GM12891 (cell line): ENCODE results near the gene TEAD1.

ENCODE experiments used
- DNase-seq: peaks from one replicate; pipeline ENCODE4 v3.0.0; 2011; ENCODE audit warnings: low spot score; ENCODE audit not compliant: insufficient read length
- FAIRE-seq: peaks from 2 replicates; lab custom pipeline; 2011; peaks lifted over from hg19 to GRCh38; lab: Jason Lieb, UNC
- PAX5 ChIP-seq: IDR thresholded peaks from 2 replicates; pipeline ENCODE4 v1.6.1; 2011; ENCODE audit warnings: low read length, moderate library complexity, mild to moderate bottlenecking; ENCODE audit not compliant: insufficient read depth, severe bottlenecking
- POLR2A ChIP-seq: IDR thresholded peaks from 2 replicates; pipeline ENCODE4 v1.6.1; 2011; ENCODE audit warnings: low read depth, low read length, control low read depth
- POLR2AphosphoS5 ChIP-seq: IDR thresholded peaks from 2 replicates; pipeline ENCODE4 v1.6.1; 2011; ENCODE audit warnings: low read depth, low read length, control low read depth
- POU2F2 ChIP-seq: IDR thresholded peaks from 2 replicates; pipeline ENCODE4 v1.6.1; 2011; ENCODE audit warnings: low read depth, mild to moderate bottlenecking, control low read depth, low read length, moderate library complexity
- SPI1 ChIP-seq: IDR thresholded peaks from 2 replicates; pipeline ENCODE4 v1.6.1; 2011; ENCODE audit warnings: low read depth, low read length, control low read depth
- TAF1 ChIP-seq: IDR thresholded peaks from 2 replicates; pipeline ENCODE4 v1.6.1; 2011; ENCODE audit warnings: low read depth, low read length, control low read depth

TEAD1 gene

DNA sequence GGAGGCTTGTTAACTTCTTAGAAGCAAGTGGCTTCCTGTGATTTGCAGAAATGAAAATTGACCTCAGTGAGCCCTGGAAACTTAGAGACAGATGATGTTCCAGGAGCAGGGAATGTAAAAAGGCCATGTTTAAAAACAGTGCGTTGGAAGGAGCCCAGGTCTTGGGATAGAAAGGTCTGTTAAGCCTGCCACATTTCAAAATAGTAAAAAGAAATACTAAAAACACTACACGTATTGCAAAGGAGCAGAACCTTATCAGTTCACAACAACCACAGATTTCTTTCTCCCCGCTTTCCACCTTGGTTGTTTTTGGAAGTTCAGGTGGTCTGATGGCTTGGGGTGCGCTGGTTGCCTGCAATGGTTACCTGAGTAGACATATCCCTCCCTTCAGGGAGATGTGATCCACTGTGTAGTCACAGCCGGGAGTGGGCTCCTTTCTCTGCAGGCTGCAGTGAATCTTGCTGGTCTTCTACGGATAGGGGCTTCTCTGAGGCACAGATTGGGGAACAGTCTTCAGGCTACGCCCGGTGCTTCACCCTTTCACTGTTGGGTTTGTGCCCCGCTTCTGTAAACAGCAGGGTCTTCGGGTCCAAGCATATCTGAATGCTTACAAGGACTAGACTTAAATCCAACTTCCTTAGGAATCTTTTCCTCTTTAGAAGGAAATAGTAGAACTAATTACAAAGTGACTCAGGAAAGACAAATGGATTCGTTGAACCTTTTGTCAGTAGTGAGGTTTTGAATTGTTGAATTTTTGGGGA, 1.9 kb downstream of the TEAD1 start:
- DNase-seq = no peak
- FAIRE-seq = no peak
- TF ChIP-seq TAF1 (no peak), PAX5 (no peak), POU2F2 (no peak), SPI1 (no peak), POLR2AphosphoS5 (no peak)

DNA sequence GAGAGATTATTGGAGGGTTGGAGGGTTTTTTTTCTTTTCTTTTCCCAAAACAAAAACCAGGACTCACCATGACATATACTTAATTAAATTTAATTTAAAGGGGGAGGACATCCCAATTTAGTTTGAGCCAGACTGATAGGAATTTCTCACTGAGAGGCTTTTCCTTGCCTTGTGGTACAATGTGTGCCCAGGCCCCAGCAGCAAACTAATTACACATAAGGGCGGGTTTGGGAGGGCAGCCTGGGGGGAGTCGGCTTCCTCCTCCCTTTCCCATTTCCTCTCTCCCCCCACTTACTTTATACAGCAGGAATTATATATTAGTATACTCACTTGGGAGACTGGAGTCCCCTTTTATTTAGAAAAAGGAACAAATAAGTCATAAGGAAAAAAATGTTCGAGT, 2.9 kb downstream of the TEAD1 start:
- FAIRE-seq (no peak), DNase-seq (no peak)
- no peak for TF ChIP-seq POLR2A

DNA sequence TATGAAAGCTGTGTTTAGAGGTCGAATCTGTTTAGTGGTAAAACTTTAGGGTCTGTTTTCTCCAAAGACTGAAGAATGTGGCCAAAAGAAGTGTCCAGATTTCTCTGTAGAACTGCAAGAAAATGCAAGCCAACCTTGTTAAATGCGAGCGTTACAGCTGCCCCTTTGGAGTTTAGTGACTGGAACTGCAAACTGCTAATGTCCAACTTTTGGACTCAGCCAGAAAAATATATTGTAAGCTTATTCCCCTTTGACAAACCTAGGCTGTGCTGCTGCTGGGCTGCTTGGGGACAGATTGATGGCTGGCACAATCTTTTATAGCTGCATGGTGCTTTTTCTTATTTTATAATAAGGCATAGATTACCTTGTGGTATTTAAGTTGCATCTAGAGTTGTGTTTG, 3.9 kb downstream of the TEAD1 start:
- FAIRE-seq = no peak
- no peak for DNase-seq
- TF ChIP-seq TAF1 = no peak
- TF ChIP-seq POU2F2 = no peak
- no peak for TF ChIP-seq POLR2A
- no peak for TF ChIP-seq PAX5
- no peak for TF ChIP-seq POLR2AphosphoS5
- TF ChIP-seq SPI1 = no peak

DNA sequence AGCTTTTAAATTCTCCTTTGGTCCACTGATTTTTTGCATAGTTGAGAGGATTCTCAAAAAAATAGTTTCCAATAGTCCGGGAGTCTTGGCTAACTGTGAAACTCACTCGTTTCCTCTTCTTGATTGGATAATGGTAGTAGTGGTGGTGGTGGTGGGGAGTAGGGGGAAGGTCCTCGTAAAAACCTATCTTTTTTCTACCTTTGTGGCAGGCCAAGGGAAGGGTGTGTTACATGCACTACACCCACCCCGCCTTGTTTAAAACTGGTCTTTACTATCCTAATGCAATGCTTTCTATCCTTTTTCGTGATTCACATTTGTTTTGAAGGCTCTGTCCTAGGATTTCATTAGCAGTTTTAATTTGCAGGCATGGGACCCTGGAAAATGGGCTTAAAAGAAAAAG, 4.8 kb downstream of the TEAD1 start:
- TF ChIP-seq POU2F2 = no peak
- TF ChIP-seq SPI1 = no peak
- no peak for TF ChIP-seq POLR2A
- TF ChIP-seq PAX5 = no peak
- no peak for TF ChIP-seq TAF1
- TF ChIP-seq POLR2AphosphoS5 = no peak
- DNase-seq = no peak
- no peak for FAIRE-seq

DNA sequence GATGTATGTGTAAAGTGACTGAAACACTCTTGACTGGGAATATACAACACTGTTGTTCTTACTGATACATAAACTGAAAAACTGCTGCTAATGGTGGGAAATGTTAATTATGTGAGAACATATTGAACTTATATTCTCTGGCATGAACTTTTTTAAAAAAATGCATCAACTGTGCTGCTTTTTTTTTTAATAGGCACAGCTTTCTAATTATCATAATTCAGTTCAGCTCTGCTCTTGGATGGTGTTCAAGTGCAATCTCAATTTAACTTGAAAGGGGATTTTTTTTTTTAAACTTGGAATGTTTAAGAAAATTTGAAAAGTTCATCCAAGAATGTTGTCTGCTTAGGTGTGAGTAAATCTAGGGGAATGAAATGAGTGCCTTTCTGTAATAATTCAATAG, 5.2 kb downstream of the TEAD1 start:
- DNase-seq (no peak), FAIRE-seq (no peak)
- TF ChIP-seq POLR2A (no peak), SPI1 (no peak), TAF1 (no peak), POU2F2 (no peak), PAX5 (no peak), POLR2AphosphoS5 (no peak)

DNA sequence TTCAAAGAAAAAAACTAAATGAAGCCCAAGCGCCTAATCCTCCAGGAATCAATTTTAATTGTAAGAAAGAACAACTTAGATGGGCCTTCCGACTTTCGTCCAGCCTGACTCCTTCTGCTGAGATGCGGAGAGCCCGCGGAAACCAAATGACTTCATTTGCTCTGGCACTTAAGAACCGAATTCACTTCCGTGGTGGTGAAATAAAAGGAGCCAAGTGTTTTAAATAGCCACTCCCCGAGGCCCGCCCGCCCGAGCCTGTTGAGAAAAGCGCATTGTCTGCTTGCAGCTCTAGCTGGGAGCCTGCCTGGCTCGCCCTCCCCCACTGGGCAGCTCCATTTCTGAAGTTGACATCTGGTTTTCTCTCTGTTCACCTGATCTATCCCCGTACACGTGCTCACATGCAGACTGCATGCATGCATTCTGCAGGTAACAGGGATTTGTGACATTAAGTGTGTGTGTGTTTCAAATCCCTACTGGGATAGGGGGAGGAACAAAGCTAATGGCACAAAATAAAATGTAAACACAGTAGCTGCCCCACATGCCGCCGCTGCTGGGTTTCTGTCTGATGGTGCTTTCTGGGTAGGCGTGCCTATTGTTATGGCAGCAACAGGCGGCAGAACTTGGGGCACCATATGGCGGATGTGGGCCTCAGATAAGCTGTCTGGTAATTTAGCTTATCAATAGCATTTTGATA, 6.2 kb downstream of the TEAD1 start:
- TF ChIP-seq POLR2AphosphoS5 (no peak), PAX5 (no peak), POLR2A (no peak), SPI1 (no peak), TAF1 (no peak), POU2F2 (no peak)
- FAIRE-seq = no peak
- no peak for DNase-seq

DNA sequence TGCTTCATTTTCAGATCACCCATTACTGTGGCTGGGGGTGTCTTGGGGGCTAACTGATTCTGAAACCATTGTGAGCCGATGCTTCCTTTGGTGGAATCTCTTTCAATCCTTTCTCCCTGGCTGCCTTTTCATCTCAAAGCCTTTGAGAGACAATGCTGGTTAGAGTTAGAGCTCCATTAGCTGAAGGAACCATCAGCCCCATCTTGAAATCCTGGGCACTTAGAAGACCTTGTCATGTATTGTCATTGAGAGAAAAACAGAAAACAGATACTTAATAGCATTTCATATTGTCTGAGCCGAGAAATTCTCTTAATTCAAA, 6.7 kb downstream of the TEAD1 start:
- TF ChIP-seq PAX5 = no peak
- no peak for TF ChIP-seq TAF1
- no peak for TF ChIP-seq POLR2A
- TF ChIP-seq POU2F2 = no peak
- no peak for TF ChIP-seq SPI1
- no peak for DNase-seq
- FAIRE-seq = no peak

DNA sequence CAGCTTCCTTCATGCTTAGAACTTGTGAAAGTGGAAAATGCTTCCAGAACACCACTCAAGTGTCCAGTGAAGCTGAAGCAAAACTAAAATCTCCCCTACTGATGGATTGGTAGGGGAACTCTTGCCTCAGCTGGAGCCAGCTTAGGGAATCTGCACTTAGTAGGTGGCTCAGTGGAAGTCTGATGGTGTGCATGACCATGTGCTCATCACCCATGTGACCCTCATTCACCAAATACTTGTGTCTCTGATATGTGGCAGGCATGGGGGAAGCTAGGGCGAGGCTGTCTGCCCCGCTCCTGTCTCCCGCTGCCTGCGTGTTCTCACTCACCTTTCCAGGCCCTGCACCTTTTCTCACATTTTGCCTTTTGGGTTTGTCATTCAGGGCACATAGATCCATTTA, 7.2 kb downstream of the TEAD1 start:
- no peak for DNase-seq
- TF ChIP-seq POLR2AphosphoS5 = no peak
- TF ChIP-seq PAX5 = no peak
- no peak for TF ChIP-seq POLR2A
- no peak for TF ChIP-seq SPI1
- TF ChIP-seq POU2F2 = no peak
- no peak for TF ChIP-seq TAF1
- no peak for FAIRE-seq

DNA sequence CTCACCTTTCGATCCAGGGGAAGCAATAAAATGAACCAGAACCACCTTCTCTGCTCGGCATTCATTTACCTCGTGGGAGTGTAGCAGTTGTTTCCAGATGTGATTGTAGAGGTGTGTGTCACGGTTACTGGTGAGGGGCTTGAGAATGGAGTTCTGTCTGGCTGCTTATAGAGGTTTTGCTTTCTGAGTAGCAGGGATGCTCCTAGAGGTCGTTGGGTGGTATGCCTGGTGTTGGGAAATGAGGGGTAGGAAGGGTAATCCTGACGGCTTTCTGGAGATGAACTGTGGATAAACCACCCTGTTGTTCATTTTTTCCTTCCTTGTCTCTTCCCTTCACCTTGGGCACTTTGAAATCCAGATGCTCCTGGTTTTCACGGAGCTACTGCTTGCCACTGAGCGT, 8.1 kb downstream of the TEAD1 start:
- no peak for DNase-seq

More for the DNA sequence above, 8.1 kb downstream of the TEAD1 start:
- TF ChIP-seq POLR2A = no peak
- no peak for TF ChIP-seq PAX5
- no peak for TF ChIP-seq POLR2AphosphoS5
- no peak for TF ChIP-seq POU2F2
- no peak for TF ChIP-seq SPI1
- no peak for TF ChIP-seq TAF1
- no peak for FAIRE-seq
